IPS DF 19.7 (cell line): ENCODE data around the gene PTPRT.

ENCODE experiments used
- DNase-seq: peaks from one replicate; pipeline ENCODE4 v3.0.0-alpha.2; 2013; ENCODE audit warnings: low read depth, low spot score

PTPRT gene

DNA sequence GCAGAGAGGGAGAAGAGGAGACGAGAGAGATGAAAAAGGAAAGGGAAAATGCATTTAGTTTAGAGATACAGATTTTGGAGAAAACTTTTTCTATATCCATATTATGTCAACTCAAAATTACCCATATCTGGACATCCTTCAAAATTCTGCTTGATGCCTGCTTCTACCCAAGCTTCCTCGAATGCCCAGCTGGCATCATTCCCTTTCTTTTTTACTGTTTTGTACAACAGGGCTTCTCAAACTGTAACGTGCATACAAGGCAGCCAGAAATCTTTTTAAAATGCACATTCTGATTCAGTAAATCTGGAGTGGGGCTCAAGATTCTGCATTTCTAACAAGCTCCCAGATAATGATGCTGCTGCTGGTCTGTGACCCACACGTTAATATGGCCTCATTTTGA lies 1108.8 kb downstream of the PTPRT start:
- no peak for DNase-seq

DNA sequence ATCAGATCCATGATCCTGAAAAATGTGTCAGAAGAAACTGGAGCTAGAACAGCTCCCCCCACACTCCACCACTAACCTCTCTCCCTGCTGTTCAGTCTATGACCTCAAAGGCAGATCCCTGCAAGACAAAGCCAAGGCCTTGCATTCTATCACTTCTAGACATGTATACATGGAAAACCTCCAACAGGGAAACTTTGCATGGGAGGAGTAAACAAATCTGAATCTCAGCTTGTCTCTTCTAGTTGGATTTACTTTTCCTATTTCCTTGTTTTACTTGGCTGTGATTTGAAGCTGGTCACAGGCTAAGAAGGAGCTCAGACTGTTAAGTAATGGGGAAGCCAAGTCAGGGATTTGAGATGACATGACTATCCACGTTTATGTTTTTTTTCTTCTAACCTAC lies 1114.8 kb downstream of the PTPRT start:
- DNase-seq, result no peak

DNA sequence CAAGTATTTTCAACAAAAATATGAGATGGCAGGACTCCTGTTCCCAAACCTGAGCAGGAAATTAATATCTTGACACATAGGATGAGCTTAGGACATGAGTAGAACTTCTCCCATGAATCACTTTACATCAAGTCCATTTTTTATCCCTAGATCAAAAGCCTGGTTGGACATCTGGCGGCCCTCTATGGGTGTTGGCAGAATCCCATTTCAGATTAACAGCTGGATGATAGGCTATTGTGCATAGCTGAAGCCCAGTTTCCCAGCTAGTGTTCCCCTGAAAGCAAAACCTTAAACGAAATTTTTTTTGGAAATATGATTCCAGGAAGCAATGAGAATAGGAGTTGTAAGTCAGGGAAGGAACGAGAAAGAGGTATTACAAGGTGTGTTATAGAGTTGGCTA lies 1122.1 kb downstream of the PTPRT start:
- DNase-seq, result no peak

DNA sequence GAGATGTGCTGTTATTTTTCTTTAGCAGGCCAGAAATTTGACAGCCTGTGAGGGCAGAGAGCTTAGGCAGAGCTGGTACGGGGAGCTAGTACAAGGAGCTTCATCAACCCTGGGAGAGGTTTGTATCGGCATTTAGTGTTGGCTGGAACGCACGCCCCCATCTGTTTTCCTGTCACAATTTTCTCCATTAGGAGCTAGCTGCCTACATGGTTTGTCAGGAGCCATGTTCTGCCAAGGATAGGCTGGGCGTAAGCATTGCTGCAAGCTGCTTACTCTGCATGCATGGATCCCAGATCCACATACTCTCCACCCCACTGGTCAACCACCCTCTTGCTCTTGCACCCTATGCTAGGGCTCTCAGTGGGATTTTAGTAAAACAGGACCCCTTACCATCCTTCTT lies 1122.5 kb downstream of the PTPRT start:
- DNase-seq, result no peak

DNA sequence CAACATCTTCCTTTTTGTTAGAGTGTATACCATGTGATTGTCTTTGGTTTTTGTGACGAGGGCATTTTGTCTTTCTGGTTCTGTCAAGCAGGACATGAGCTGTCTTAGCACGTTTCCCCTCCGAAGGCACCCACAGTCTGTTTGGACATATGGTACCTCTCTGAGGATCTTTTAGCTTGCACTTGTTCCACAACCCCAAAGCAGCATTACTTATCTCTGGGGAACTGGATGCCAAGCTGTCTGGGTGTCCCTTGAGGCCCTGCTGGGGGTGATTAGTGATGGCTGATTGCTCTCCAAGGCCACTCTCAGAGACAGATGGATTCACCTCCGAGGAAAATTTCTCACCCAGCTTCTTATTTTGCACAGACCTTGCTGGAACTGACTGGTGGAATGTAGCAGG lies 1126.6 kb downstream of the PTPRT start:
- no peak for DNase-seq

DNA sequence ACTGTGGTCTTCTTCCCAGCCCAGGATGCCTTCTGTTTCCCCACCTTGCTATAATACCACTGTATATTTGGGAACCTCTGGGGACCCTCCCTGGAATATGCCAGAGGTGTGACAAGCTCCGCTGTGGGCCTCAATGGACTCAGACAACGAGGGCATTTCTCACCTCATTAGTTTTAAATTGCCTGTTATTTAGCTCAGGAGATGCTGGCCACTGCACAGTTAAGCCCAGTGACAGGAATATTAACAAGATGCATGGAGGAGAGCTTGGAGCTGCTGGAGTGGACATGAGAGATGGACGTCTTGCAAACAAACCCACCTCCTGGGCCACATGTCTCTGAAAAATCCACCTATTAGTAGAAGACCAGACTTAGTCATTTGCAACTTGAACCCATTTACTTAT lies 1136.4 kb downstream of the PTPRT start:
- no peak for DNase-seq

DNA sequence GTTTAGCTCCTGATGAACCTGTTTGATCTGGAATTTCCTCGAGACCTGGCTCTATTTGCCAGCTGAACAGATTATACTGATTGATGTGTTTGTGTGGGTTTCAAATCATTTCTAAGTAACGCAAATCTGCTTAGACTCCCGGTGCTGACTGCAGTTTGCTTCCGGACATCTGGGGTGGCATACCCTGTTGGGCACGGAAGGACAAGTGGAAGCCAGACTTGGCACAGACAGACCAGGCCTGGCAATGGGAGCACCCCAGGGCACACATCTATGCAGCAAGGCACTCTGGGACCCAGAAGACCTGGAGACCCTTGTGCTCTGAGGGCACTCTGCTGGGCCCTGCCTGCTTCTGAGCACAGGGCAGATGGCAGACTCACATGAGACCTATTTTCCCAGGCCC lies 1137.8 kb downstream of the PTPRT start:
- DNase-seq, result no peak

DNA sequence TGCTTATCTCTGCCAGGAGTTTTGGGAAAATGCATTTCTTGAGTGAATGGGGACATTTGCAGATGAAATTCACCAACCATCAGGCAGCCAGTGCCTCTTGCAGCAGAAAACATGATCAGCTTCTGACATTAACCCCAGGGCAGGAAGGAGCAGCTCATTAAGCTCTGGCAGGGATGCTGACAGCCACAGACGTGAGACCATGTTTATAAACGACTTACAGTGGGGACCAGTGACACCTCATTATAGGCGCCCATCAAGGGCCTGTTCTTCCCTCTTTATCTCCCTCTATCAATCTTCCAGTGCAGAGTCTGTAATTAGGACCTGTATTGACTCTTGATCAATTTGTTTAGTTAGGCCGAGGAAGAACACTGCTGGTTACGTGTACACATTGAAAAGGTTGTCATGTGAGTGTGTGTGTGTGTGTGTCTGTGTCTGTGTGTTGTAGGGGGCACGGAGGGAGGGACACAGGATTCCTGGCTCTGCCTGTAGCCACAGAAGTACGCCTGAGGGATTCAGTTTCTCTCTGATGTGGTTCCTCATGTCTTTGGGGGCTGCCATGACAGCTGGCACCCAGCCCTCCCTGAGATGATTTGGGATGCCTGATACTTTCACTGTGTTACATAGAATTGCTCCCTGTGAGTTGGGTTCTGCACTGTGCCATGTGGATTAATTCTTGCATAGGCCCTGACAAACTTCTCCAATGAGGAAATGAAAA lies 1143.2 kb downstream of the PTPRT start:
- no peak for DNase-seq

DNA sequence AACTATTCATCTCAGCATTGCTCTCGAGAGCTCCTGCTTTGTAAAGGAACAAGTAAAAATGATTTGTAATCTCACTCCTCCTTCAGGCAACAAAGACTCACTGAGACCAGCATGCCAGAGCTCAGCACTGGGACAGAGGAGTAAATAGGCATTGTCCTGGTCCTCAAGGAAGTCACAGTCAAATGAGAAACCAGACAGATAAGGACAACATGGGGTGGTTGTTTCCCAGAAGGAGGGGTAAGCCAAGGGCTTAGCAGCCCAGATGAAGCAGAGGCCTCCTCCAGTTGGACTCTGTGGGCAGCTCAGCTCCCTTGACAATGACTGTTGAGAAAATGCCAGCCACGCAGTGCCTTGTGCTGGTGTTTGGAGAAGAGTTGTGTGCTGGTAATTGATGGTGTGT lies 1145.8 kb downstream of the PTPRT start:
- no peak for DNase-seq

DNA sequence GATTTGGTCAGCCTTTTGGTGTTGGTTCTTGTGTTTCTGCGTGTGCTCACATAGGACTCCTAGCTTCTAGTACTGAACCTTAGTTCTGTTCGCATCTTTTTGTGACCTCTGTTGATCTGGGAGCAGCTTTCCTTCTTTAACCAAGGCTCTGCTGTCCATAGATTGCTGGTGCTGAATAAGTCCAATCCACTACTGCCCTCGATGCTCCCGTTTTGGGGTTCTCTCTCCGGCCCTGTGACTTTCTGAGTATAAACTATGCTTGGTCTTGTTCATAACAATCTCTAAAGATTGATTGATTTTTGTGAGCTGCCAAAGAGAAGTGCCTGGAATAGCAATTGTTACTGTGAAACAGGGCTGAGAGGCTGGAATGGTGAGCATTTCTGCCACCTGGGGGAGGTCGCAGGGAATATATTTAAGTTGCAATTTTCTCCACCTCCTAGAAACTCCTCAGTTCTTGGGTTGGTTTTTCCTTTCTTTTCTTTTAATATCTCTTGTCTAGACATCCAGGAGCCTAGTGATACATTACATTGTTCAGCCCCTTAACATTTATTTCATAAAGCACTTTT lies 1148.6 kb downstream of the PTPRT start:
- DNase-seq, result no peak

DNA sequence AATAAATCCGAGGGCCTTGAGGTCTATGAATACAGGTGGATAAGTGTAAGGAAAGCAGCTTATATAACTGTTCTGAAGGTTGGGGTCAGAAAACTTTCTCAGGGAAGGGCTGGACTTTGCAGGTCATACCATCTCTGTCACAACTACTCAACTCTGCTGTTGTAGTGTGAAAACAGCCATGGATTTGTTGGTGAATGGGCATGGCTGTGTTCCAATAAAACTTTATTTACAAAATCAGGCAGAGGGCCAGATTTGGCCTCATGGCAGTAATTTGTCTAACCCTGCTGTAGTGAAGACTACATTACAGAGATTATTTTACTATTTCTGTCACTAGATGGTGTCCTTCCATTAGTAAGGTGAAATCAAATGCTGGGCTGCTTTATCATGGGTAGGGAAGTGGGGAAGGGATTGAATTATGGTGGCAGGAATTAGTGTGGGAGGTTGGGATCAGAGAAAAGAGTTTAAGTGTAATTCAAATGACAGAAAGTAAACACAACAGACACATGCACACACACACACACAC lies 1161.9 kb downstream of the PTPRT start:
- no peak for DNase-seq

DNA sequence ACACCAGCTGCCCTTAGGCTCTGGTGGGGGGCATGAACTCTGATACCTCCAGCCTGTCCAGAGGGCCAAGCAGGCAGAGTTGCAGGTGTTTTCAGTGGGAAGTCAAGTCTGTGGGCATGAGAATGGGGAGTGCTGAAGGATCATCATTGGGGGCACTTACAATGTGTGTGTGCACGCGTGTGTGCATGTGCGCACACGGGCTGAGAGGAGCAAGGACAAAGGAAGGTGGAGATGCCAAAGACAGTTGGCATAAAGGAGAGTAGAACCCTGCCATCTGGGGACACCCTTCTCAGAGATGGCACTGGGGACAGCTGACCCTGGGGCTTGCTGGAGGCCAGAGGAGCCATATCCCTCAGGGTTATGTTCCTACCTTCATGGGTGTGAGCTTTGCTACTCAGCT lies 1163.1 kb downstream of the PTPRT start:
- no peak for DNase-seq

DNA sequence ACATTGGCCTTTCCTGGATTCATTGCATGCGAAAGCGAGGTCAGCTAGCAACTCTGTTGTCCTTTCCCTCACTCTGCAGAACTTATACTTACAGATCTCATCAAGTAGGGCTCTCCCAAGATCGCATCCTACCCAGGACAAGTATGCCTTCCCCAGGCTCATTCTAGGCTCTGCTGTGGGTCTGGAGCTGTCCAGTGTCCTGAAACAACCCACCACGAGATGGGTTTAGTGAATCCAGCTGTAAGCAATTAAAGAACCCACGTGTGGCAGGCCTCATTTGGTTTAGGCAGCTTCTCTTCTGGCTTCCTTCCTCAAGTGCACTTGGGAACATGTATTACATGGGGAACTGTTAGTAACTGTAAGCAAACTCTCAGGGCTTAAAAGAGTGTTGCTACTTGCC lies 1165.1 kb downstream of the PTPRT start:
- no peak for DNase-seq
